T-helper 9 cell (primary cell): ENCODE results near the gene C14orf39.
"Not testable (repeated sequence)": the region's sequence is repeated elsewhere in the genome, so short reads cannot be mapped to it uniquely, and the experiment has no call there.

Source experiments
- DNase-seq: peaks from one replicate; pipeline ENCODE4 v3.0.0-alpha.2; 2020

C14orf39 gene

DNA sequence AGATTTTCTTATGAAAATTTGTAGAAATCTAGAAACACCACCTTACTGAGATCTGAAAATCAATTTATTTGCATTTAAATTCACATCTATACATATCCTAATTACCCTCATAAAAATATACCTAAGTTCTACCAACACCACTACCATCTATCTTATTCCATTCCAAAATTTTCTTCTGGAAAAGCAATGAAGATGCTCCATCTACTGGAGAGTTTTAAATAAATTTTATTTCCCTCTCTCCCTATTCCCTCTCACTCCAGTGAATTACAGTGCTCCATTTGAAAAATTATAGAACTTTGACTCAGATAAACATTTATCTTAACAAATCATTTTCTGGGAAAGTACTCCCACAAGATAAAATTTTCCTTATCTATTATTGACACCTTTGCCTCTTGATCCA is 2.3 kb upstream of the C14orf39 start:
- DNase-seq: no peak

GRCh38 chr14:60487211-60487610 is 1.3 kb upstream of the C14orf39 start:
- no peak for DNase-seq

GRCh38 chr14:60485057-60485597 is 736 bp downstream of the C14orf39 start:
- DNase-seq: no peak

GRCh38 chr14:60482743-60483142 is 3.1 kb downstream of the C14orf39 start:
- no peak for DNase-seq

DNA sequence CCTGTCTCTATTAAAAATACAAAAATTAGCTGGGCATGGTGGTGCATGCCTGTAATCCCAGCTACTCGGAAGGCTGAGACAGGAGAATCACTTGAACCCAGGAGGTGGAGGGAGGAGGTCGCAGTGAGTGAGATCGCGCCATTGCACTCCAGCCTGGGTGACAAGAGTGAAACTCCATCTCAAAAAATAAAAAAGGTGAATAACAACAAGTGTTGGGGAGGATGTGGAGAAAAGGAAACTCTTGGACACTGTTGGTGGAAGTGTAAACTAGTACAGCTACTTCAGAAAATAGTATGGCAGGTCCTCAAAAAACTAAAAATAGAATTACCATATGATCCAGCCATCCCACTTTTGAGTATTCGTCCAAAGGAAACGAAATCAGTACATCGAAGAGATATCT is 5.6 kb downstream of the C14orf39 start:
- DNase-seq: not testable (repeated sequence)

DNA sequence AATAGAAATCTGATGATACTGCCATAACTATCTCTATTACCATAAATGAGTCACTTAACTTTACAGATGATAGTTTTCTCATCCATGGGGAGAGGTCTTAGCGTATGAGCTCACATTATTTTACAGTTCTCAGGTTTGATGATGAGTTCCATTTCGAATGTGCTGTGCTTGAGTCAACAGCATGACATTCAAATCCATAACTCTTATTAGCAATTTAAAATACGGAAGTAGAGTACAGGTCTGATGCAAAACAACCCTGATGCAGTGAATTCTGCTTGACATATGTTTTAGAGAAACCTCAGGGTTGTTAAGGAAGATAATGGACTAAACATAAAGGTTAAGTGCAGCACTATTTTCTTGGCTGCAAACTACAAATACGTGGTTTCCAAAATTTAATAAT is 30.0 kb downstream of the C14orf39 start:
- DNase-seq: no peak

GRCh38 chr14:60430276-60430675 is 55.6 kb downstream of the C14orf39 start:
- no peak for DNase-seq

GRCh38 chr14:60420050-60420449 is 65.8 kb downstream of the C14orf39 start:
- no peak for DNase-seq

GRCh38 chr14:60397550-60397949 is 88.3 kb downstream of the C14orf39 start:
- DNase-seq: not testable (repeated sequence)

GRCh38 chr14:60396718-60397343 is 89.0 kb downstream of the C14orf39 start:
- DNase-seq: no peak
